ENCODE data around the gene APC2. TPM values are rescaled to one million over a fixed set of nuclear protein-coding genes. Genes with fewer than 3 reads are reported as not detected.

Gene APC2
- total and polyA plus RNA-seq, 7 experiments from 2014 or later = 0.01 to 0.24 (median 0.07) TPM

DNA sequence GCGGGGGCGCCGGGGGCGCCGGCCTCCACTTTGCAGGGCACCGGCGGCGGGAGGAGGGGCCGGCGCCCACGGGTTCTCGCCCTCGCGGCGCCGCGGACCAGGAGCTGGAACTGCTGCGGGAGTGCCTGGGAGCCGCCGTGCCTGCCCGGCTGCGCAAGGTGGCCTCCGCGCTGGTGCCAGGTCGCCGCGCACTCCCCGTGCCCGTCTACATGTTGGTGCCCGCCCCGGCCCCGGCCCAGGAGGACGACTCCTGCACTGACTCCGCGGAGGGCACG, 17.2 kb downstream of the APC2 start:
- Histone ChIP-seq H3K9me3 (ENCODE audit: control insufficient read depth in 2 of 3, low read length in 3 of 3) (no peaks in the 10 kb centered on the region), H3K27me3 (ENCODE audit: control insufficient read depth in 2 of 2, insufficient read depth in 2 of 2, low read length in 2 of 2) (peaks cover 0 to 6% of the 10 kb centered on the region in 2 donors), H3K36me3 (ENCODE audit: control insufficient read depth in 2 of 3, insufficient read depth in 3 of 3, low read length in 3 of 3) (no peaks in the 10 kb centered on the region), H3K4me1 (ENCODE audit: control insufficient read depth in 2 of 2, insufficient read depth in 2 of 2, low read length in 2 of 2) (peaks cover 19 to 30% of the 10 kb centered on the region in 2 donors), H3K4me3 (ENCODE audit: low read length) (no peak overlapping the region), H3K27ac (ENCODE audit: low read depth, low read length) (no peak overlapping the region)
- Mint-ChIP-seq H3K27ac (no peak overlapping the region), H3K4me3 (peak overlapping the region in 1 of 10 donors; percentile 16), H3K9me3 (no peaks in the 10 kb centered on the region), H3K36me3 (no peaks in the 10 kb centered on the region), H3K4me1 (peaks cover 0 to 11% (median 5%) of the 10 kb centered on the region in 7 donors), H3K27me3 (peaks cover 0 to 10% (median 0%) of the 10 kb centered on the region in 5 donors)
- CTCF ChIA-PET = no interaction called here
- DNase-seq (no peak), ATAC-seq (no peak)
- intact Hi-C loops (cut with micrococcal nuclease) = loop anchor here in 1 of 2 donors (5.0 kb wide), 1 partner anchor 290 kb away; no protein-coding TSS in a partner anchor
- POLR2A ChIA-PET = interaction anchor here (1.4 kb wide), 1 partner anchor 16 kb away, joined by 4 read pairs; no protein-coding TSS in a partner anchor

DNA sequence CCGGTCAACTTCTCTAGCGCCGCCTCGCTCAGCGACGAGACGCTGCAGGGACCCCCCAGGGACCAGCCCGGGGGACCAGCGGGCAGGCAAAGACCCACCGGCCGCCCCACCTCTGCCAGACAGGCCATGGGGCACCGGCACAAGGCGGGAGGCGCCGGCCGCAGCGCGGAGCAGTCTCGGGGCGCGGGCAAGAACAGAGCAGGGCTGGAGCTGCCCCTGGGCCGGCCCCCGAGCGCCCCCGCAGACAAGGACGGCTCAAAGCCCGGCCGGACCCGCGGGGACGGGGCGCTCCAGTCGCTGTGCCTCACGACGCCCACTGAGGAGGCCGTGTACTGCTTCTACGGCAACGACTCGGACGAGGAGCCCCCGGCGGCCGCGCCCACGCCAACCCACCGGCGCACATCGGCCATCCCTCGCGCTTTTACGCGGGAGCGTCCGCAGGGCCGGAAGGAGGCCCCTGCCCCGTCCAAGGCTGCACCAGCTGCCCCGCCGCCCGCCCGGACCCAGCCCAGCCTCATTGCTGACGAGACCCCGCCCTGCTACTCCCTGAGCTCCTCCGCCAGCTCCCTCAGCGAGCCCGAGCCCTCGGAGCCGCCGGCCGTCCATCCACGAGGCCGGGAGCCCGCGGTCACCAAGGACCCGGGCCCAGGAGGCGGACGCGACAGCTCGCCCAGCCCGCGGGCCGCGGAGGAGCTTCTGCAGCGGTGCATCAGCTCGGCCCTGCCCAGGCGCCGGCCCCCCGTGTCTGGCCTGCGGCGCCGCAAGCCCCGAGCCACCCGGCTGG, 17.8 kb downstream of the APC2 start:
- no peak overlapping the region for H3K4me3 ChIP-seq (ENCODE audit: low read length)
- Mint-ChIP-seq H3K4me3 (peak overlapping the region in 2 of 10 donors; percentile 48 to 78), H3K9me3 (no peaks in the 10 kb centered on the region), H3K27ac (no peak overlapping the region), H3K4me1 (peaks cover 0 to 11% (median 5%) of the 10 kb centered on the region in 7 donors), H3K36me3 (no peaks in the 10 kb centered on the region), H3K27me3 (peaks cover 0 to 11% (median 0%) of the 10 kb centered on the region in 5 donors)
- ChIA-PET POLR2A (interaction anchor here (0.6 kb wide), 1 partner anchor 199 kb away, joined by 3 read pairs; the partner anchor contains the start of gene CIRBP), CTCF (no interaction called here)
- DNase-seq (no peak), ATAC-seq (no peak)
- H3K27ac ChIP-seq (ENCODE audit: low read depth, low read length) = no peak overlapping the region
- no peaks in the 10 kb centered on the region for H3K36me3 ChIP-seq (ENCODE audit: control insufficient read depth in 2 of 3, insufficient read depth in 3 of 3, low read length in 3 of 3)
- H3K27me3 ChIP-seq (ENCODE audit: control insufficient read depth in 2 of 2, insufficient read depth in 2 of 2, low read length in 2 of 2) = peaks cover 0 to 6% of the 10 kb centered on the region in 2 donors
- peaks cover 19 to 30% of the 10 kb centered on the region in 2 donors for H3K4me1 ChIP-seq (ENCODE audit: control insufficient read depth in 2 of 2, insufficient read depth in 2 of 2, low read length in 2 of 2)
- intact Hi-C loops (cut with micrococcal nuclease) = loop anchor here in 1 of 2 donors (5.0 kb wide), 1 partner anchor 290 kb away; no protein-coding TSS in a partner anchor
- H3K9me3 ChIP-seq (ENCODE audit: control insufficient read depth in 2 of 3, low read length in 3 of 3) = no peaks in the 10 kb centered on the region

DNA sequence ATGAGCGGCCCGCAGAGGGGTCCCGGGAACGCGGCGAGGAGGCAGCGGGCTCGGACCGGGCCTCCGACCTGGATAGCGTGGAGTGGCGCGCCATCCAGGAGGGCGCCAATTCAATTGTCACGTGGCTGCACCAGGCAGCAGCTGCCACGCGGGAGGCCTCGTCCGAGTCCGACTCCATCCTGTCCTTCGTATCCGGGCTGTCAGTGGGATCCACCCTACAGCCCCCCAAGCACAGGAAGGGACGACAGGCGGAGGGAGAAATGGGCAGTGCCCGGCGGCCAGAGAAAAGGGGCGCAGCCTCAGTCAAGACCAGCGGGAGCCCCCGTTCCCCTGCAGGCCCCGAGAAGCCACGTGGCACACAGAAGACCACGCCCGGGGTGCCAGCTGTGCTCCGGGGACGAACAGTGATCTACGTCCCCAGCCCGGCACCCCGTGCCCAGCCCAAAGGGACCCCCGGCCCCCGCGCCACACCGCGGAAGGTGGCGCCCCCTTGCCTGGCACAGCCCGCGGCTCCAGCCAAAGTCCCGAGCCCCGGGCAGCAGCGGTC, 18.4 kb downstream of the APC2 start:
- Mint-ChIP-seq H3K4me3 (peak overlapping the region in 8 of 10 donors; percentile 23 to 78 (median 49)), H3K27me3 (peaks cover 0 to 16% (median 0%) of the 10 kb centered on the region in 5 donors), H3K36me3 (no peaks in the 10 kb centered on the region), H3K4me1 (peaks cover 0 to 14% (median 11%) of the 10 kb centered on the region in 7 donors), H3K27ac (no peak overlapping the region), H3K9me3 (no peaks in the 10 kb centered on the region)
- H3K9me3 ChIP-seq (ENCODE audit: control insufficient read depth in 2 of 3, low read length in 3 of 3) = no peaks in the 10 kb centered on the region
- peaks cover 0 to 6% of the 10 kb centered on the region in 2 donors for H3K27me3 ChIP-seq (ENCODE audit: control insufficient read depth in 2 of 2, insufficient read depth in 2 of 2, low read length in 2 of 2)
- intact Hi-C loops (cut with micrococcal nuclease) = loop anchor here in 1 of 2 donors (5.0 kb wide), 1 partner anchor 289 kb away; no protein-coding TSS in a partner anchor
- no peak overlapping the region for H3K4me3 ChIP-seq (ENCODE audit: low read length)
- CTCF ChIA-PET = no interaction called here
- H3K27ac ChIP-seq (ENCODE audit: low read depth, low read length) = no peak overlapping the region
- H3K36me3 ChIP-seq (ENCODE audit: control insufficient read depth in 2 of 3, insufficient read depth in 3 of 3, low read length in 3 of 3) = no peaks in the 10 kb centered on the region
- POLR2A ChIA-PET = interaction anchor here (1.2 kb wide), 1 partner anchor 10 kb away, joined by 3 read pairs; no protein-coding TSS in a partner anchor
- no peak for ATAC-seq
- peaks cover 19 to 30% of the 10 kb centered on the region in 2 donors for H3K4me1 ChIP-seq (ENCODE audit: control insufficient read depth in 2 of 2, insufficient read depth in 2 of 2, low read length in 2 of 2)
- no peak for DNase-seq

DNA sequence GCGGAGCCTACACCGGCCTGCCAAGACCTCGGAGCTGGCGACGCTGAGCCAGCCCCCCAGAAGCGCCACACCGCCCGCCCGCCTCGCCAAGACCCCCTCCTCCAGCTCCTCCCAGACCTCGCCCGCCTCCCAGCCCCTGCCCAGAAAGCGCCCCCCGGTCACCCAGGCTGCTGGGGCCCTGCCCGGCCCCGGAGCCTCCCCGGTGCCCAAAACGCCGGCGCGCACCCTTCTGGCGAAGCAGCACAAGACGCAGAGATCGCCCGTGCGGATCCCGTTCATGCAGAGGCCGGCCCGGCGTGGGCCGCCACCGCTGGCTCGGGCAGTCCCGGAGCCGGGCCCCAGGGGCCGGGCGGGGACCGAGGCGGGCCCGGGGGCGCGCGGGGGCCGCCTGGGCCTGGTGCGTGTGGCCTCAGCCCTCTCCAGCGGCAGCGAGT, 18.9 kb downstream of the APC2 start:
- Mint-ChIP-seq H3K4me3 (peak overlapping the region in 7 of 10 donors; percentile 33 to 78 (median 48)), H3K9me3 (no peaks in the 10 kb centered on the region), H3K36me3 (no peaks in the 10 kb centered on the region), H3K27me3 (peaks cover 0 to 16% (median 0%) of the 10 kb centered on the region in 5 donors), H3K27ac (peak overlapping the region in 1 of 9 donors; percentile 9), H3K4me1 (peaks cover 0 to 14% (median 12%) of the 10 kb centered on the region in 7 donors)
- ChIA-PET POLR2A (interaction anchor here (0.9 to 1.2 kb wide), 2 partner anchors 8 to 9 kb away, joined by 3 read pairs; no protein-coding TSS in a partner anchor), CTCF (no interaction called here)
- peaks cover 19 to 30% of the 10 kb centered on the region in 2 donors for H3K4me1 ChIP-seq (ENCODE audit: control insufficient read depth in 2 of 2, insufficient read depth in 2 of 2, low read length in 2 of 2)
- no peaks in the 10 kb centered on the region for H3K36me3 ChIP-seq (ENCODE audit: control insufficient read depth in 2 of 3, insufficient read depth in 3 of 3, low read length in 3 of 3)
- H3K27ac ChIP-seq (ENCODE audit: low read depth, low read length) = no peak overlapping the region
- H3K9me3 ChIP-seq (ENCODE audit: control insufficient read depth in 2 of 3, low read length in 3 of 3) = no peaks in the 10 kb centered on the region
- no peak overlapping the region for H3K4me3 ChIP-seq (ENCODE audit: low read length)
- ATAC-seq (peak; percentile 7), DNase-seq (peak in 1 of 9 donors; percentile 56)
- H3K27me3 ChIP-seq (ENCODE audit: control insufficient read depth in 2 of 2, insufficient read depth in 2 of 2, low read length in 2 of 2) = peaks cover 0 to 6% of the 10 kb centered on the region in 2 donors
- intact Hi-C loops (cut with micrococcal nuclease) = loop anchor here in 1 of 2 donors (5.0 kb wide), 1 partner anchor 288 kb away; no protein-coding TSS in a partner anchor

GRCh38 chr19:1469255-1470054, 19.5 kb downstream of the APC2 start:
- peak overlapping the region in 5 of 10 donors; percentile 67 to 87 (median 74) for H3K4me3 Mint-ChIP-seq

DNA sequence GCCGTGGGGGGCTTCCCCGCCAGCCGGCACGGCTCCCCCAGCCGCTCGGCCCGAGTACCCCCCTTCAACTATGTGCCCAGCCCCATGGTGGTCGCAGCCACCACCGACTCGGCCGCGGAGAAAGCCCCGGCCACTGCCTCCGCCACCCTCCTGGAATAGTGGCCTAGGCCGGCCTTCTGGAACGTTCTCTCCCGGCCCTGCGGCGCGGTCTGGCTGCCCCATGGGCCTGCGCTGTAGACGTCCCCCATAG, 20.1 kb downstream of the APC2 start:
- ATAC-seq (no peak), DNase-seq (no peak)
- Histone ChIP-seq H3K4me3 (ENCODE audit: low read length) (peak overlapping the region; percentile 59), H3K36me3 (ENCODE audit: control insufficient read depth in 2 of 3, insufficient read depth in 3 of 3, low read length in 3 of 3) (peaks cover 0 to 9% (median 0%) of the 10 kb centered on the region in 3 experiments), H3K9me3 (ENCODE audit: control insufficient read depth in 2 of 3, low read length in 3 of 3) (no peaks in the 10 kb centered on the region), H3K27me3 (ENCODE audit: control insufficient read depth in 2 of 2, insufficient read depth in 2 of 2, low read length in 2 of 2) (peaks cover 0 to 6% of the 10 kb centered on the region in 2 donors), H3K4me1 (ENCODE audit: control insufficient read depth in 2 of 2, insufficient read depth in 2 of 2, low read length in 2 of 2) (peaks cover 19 to 30% of the 10 kb centered on the region in 2 donors), H3K27ac (ENCODE audit: low read depth, low read length) (no peak overlapping the region)
- Mint-ChIP-seq H3K4me1 (peaks cover 0 to 14% (median 12%) of the 10 kb centered on the region in 7 donors), H3K4me3 (peak overlapping the region; percentile 42 to 87 (median 74)), H3K27me3 (peaks cover 0 to 16% (median 0%) of the 10 kb centered on the region in 5 donors), H3K36me3 (no peaks in the 10 kb centered on the region), H3K9me3 (no peaks in the 10 kb centered on the region), H3K27ac (peak overlapping the region in 2 of 9 donors; percentile 43 to 68)
- intact Hi-C loops (cut with micrococcal nuclease) = loop anchor here in 1 of 2 donors (1.0 to 2.0 kb wide), 3 partner anchors 9 to 43 kb away; partner anchors contain the start of genes ADAMTSL5 and C19orf25
- POLR2A ChIA-PET = interaction anchor here (1.7 kb wide), 1 partner anchor 9 kb away, joined by 5 read pairs; the partner anchor contains the start of gene C19orf25
- CTCF ChIA-PET = no interaction called here

More at GRCh38 chr19:1469255-1470054, 19.5 kb downstream of the APC2 start:
- intact Hi-C loops (cut with micrococcal nuclease) = loop anchor here (1.0 to 5.0 kb wide), 4 partner anchors 10 to 288 kb away; partner anchors contain the start of genes ADAMTSL5 (in 1 of the 2) and C19orf25 (in 1 of the 2)
- Mint-ChIP-seq H3K9me3 (no peaks in the 10 kb centered on the region), H3K4me1 (peaks cover 0 to 14% (median 12%) of the 10 kb centered on the region in 7 donors), H3K36me3 (no peaks in the 10 kb centered on the region), H3K27me3 (peaks cover 0 to 16% (median 0%) of the 10 kb centered on the region in 5 donors), H3K27ac (no peak overlapping the region)
- H3K27me3 ChIP-seq (ENCODE audit: control insufficient read depth in 2 of 2, insufficient read depth in 2 of 2, low read length in 2 of 2) = peaks cover 0 to 6% of the 10 kb centered on the region in 2 donors
- H3K27ac ChIP-seq (ENCODE audit: low read depth, low read length) = no peak overlapping the region
- H3K36me3 ChIP-seq (ENCODE audit: control insufficient read depth in 2 of 3, insufficient read depth in 3 of 3, low read length in 3 of 3) = peaks cover 0 to 4% (median 0%) of the 10 kb centered on the region in 3 experiments
- peak; percentile 36 for ATAC-seq
- DNase-seq = peak in 4 of 9 donors; percentile 22 to 50 (median 35)
- H3K4me1 ChIP-seq (ENCODE audit: control insufficient read depth in 2 of 2, insufficient read depth in 2 of 2, low read length in 2 of 2) = peaks cover 19 to 30% of the 10 kb centered on the region in 2 donors
- H3K9me3 ChIP-seq (ENCODE audit: control insufficient read depth in 2 of 3, low read length in 3 of 3) = no peaks in the 10 kb centered on the region
- peak overlapping the region; percentile 59 for H3K4me3 ChIP-seq (ENCODE audit: low read length)
- ChIA-PET POLR2A (interaction anchor here (0.9 to 1.2 kb wide), 2 partner anchors 7 to 9 kb away, joined by 3 read pairs; no protein-coding TSS in a partner anchor), CTCF (no interaction called here)

Data from naive thymus-derived CD4-positive, alpha-beta T cell (primary cell).